ENCODE data around the gene PPIC. TPM values are rescaled to one million over a fixed set of nuclear protein-coding genes. Genes with fewer than 3 reads are reported as not detected.
A peak's percentile ranks its signal among the peaks of the same experiment; 100 is the strongest.

PPIC gene
- total RNA-seq, 1 experiment from 2014 or later: not detected

GRCh38 chr5:123035360-123035917, 1.1 kb downstream of the PPIC start:
- H3K27me3 ChIP-seq (ENCODE audit: low read length): no peaks in the 10 kb centered on the region
- H3K27ac ChIP-seq (ENCODE audit: low read length): no peak overlapping the region
- H4K20me1 ChIP-seq (ENCODE audit: insufficient read depth, low read depth, low read length): no peaks in the 10 kb centered on the region
- H3K36me3 ChIP-seq (ENCODE audit: insufficient read depth, low read length): no peaks in the 10 kb centered on the region
- H3K9ac ChIP-seq (ENCODE audit: low read length): no peak overlapping the region
- H3K4me3 ChIP-seq (ENCODE audit: low read length): no peak overlapping the region
- no peaks in the 10 kb centered on the region for H3K4me1 ChIP-seq (ENCODE audit: low read length)
- H3K4me2 ChIP-seq (ENCODE audit: low read depth, low read length, poor library complexity, severe bottlenecking): no peak overlapping the region
- H3K9me2 ChIP-seq (replicated peaks; ENCODE audit: insufficient read depth, low read length): no peaks in the 10 kb centered on the region
- no peaks in the 10 kb centered on the region for H3K9me3 ChIP-seq (ENCODE audit: low read length)
- DNase-seq: no peak
- H3K79me2 ChIP-seq (ENCODE audit: low read length): no peaks in the 10 kb centered on the region
- no peak overlapping the region for H2AFZ ChIP-seq (ENCODE audit: low read length)

GRCh38 chr5:123033157-123033671, 3.3 kb downstream of the PPIC start:
- Histone ChIP-seq H3K4me1 (ENCODE audit: low read length) (no peaks in the 10 kb centered on the region), H3K9me3 (ENCODE audit: low read length) (no peaks in the 10 kb centered on the region), H3K9me2 (replicated peaks; ENCODE audit: insufficient read depth, low read length) (no peaks in the 10 kb centered on the region), H3K27ac (ENCODE audit: low read length) (no peak overlapping the region), H3K36me3 (ENCODE audit: insufficient read depth, low read length) (no peaks in the 10 kb centered on the region), H3K4me3 (ENCODE audit: low read length) (no peak overlapping the region), H3K4me2 (ENCODE audit: low read depth, low read length, poor library complexity, severe bottlenecking) (no peak overlapping the region), H3K79me2 (ENCODE audit: low read length) (no peaks in the 10 kb centered on the region), H3K9ac (ENCODE audit: low read length) (no peak overlapping the region), H2AFZ (ENCODE audit: low read length) (no peak overlapping the region), H3K27me3 (ENCODE audit: low read length) (no peaks in the 10 kb centered on the region), H4K20me1 (ENCODE audit: insufficient read depth, low read depth, low read length) (no peaks in the 10 kb centered on the region)
- DNase-seq: no peak

GRCh38 chr5:123028222-123028621, 8.3 kb downstream of the PPIC start:
- Histone ChIP-seq H3K36me3 (ENCODE audit: insufficient read depth, low read length) (no peaks in the 10 kb centered on the region), H3K4me2 (ENCODE audit: low read depth, low read length, poor library complexity, severe bottlenecking) (no peak overlapping the region), H2AFZ (ENCODE audit: low read length) (no peak overlapping the region), H3K27ac (ENCODE audit: low read length) (no peak overlapping the region), H3K4me1 (ENCODE audit: low read length) (no peaks in the 10 kb centered on the region), H3K27me3 (ENCODE audit: low read length) (no peaks in the 10 kb centered on the region), H3K9me3 (ENCODE audit: low read length) (no peaks in the 10 kb centered on the region), H3K9ac (ENCODE audit: low read length) (no peak overlapping the region), H4K20me1 (ENCODE audit: insufficient read depth, low read depth, low read length) (no peaks in the 10 kb centered on the region), H3K4me3 (ENCODE audit: low read length) (no peak overlapping the region), H3K9me2 (replicated peaks; ENCODE audit: insufficient read depth, low read length) (no peaks in the 10 kb centered on the region), H3K79me2 (ENCODE audit: low read length) (no peaks in the 10 kb centered on the region)
- DNase-seq: no peak

- H3K4me1 ChIP-seq (ENCODE audit: low read length): no peaks in the 10 kb centered on the region
- no peaks in the 10 kb centered on the region for H4K20me1 ChIP-seq (ENCODE audit: insufficient read depth, low read depth, low read length)
- H3K36me3 ChIP-seq (ENCODE audit: insufficient read depth, low read length): no peaks in the 10 kb centered on the region
- no peak overlapping the region for H3K4me3 ChIP-seq (ENCODE audit: low read length)
- DNase-seq: no peak
- no peaks in the 10 kb centered on the region for H3K9me2 ChIP-seq (replicated peaks; ENCODE audit: insufficient read depth, low read length)
- no peaks in the 10 kb centered on the region for H3K79me2 ChIP-seq (ENCODE audit: low read length)
- H3K9me3 ChIP-seq (ENCODE audit: low read length): no peaks in the 10 kb centered on the region
- no peak overlapping the region for H3K27ac ChIP-seq (ENCODE audit: low read length)
- H3K4me2 ChIP-seq (ENCODE audit: low read depth, low read length, poor library complexity, severe bottlenecking): no peak overlapping the region
- no peak overlapping the region for H3K9ac ChIP-seq (ENCODE audit: low read length)
- no peak overlapping the region for H2AFZ ChIP-seq (ENCODE audit: low read length)
- H3K27me3 ChIP-seq (ENCODE audit: low read length): no peaks in the 10 kb centered on the region; the same call in 1 of the 2 replicates
Measured at GRCh38 chr5:123014689-123015088, 21.8 kb downstream of the PPIC start.

- H3K4me3 ChIP-seq (ENCODE audit: low read length): no peak overlapping the region
- no peaks in the 10 kb centered on the region; the same call in 1 of the 2 replicates for H3K27me3 ChIP-seq (ENCODE audit: low read length)
- H3K9me2 ChIP-seq (replicated peaks; ENCODE audit: insufficient read depth, low read length): no peaks in the 10 kb centered on the region
- no peaks in the 10 kb centered on the region for H4K20me1 ChIP-seq (ENCODE audit: insufficient read depth, low read depth, low read length)
- H3K9me3 ChIP-seq (ENCODE audit: low read length): no peaks in the 10 kb centered on the region
- no peaks in the 10 kb centered on the region for H3K36me3 ChIP-seq (ENCODE audit: insufficient read depth, low read length)
- peak; percentile 45 for DNase-seq
- H3K9ac ChIP-seq (ENCODE audit: low read length): no peak overlapping the region
- no peak overlapping the region for H2AFZ ChIP-seq (ENCODE audit: low read length)
- no peaks in the 10 kb centered on the region for H3K4me1 ChIP-seq (ENCODE audit: low read length)
- no peaks in the 10 kb centered on the region for H3K79me2 ChIP-seq (ENCODE audit: low read length)
- H3K4me2 ChIP-seq (ENCODE audit: low read depth, low read length, poor library complexity, severe bottlenecking): no peak overlapping the region
- no peak overlapping the region for H3K27ac ChIP-seq (ENCODE audit: low read length)
Measured at GRCh38 chr5:123012321-123012720, 24.2 kb downstream of the PPIC start.

- Histone ChIP-seq H3K4me3 (ENCODE audit: low read length) (no peak overlapping the region), H2AFZ (ENCODE audit: low read length) (no peak overlapping the region), H3K36me3 (ENCODE audit: insufficient read depth, low read length) (no peaks in the 10 kb centered on the region), H3K9me2 (replicated peaks; ENCODE audit: insufficient read depth, low read length) (no peaks in the 10 kb centered on the region), H3K79me2 (ENCODE audit: low read length) (no peaks in the 10 kb centered on the region), H3K4me2 (ENCODE audit: low read depth, low read length, poor library complexity, severe bottlenecking) (no peak overlapping the region), H3K27ac (ENCODE audit: low read length) (no peak overlapping the region), H3K4me1 (ENCODE audit: low read length) (no peaks in the 10 kb centered on the region), H3K27me3 (ENCODE audit: low read length) (no peaks in the 10 kb centered on the region), H3K9ac (ENCODE audit: low read length) (no peak overlapping the region), H4K20me1 (ENCODE audit: insufficient read depth, low read depth, low read length) (no peaks in the 10 kb centered on the region), H3K9me3 (ENCODE audit: low read length) (no peaks in the 10 kb centered on the region)
- no peak for DNase-seq
Measured at GRCh38 chr5:123007754-123008153, 28.8 kb downstream of the PPIC start.

- Histone ChIP-seq H3K27ac (ENCODE audit: low read length) (no peak overlapping the region), H4K20me1 (ENCODE audit: insufficient read depth, low read depth, low read length) (no peaks in the 10 kb centered on the region), H3K9me3 (ENCODE audit: low read length) (no peaks in the 10 kb centered on the region), H3K27me3 (ENCODE audit: low read length) (no peaks in the 10 kb centered on the region), H3K79me2 (ENCODE audit: low read length) (no peaks in the 10 kb centered on the region), H3K4me3 (ENCODE audit: low read length) (no peak overlapping the region), H3K9ac (ENCODE audit: low read length) (no peak overlapping the region), H3K36me3 (ENCODE audit: insufficient read depth, low read length) (no peaks in the 10 kb centered on the region), H2AFZ (ENCODE audit: low read length) (no peak overlapping the region), H3K4me2 (ENCODE audit: low read depth, low read length, poor library complexity, severe bottlenecking) (no peak overlapping the region), H3K9me2 (replicated peaks; ENCODE audit: insufficient read depth, low read length) (no peaks in the 10 kb centered on the region), H3K4me1 (ENCODE audit: low read length) (no peaks in the 10 kb centered on the region)
- DNase-seq: no peak
Measured at GRCh38 chr5:123007182-123007581, 29.3 kb downstream of the PPIC start.

- Histone ChIP-seq H3K9me3 (ENCODE audit: low read length) (no peaks in the 10 kb centered on the region), H3K79me2 (ENCODE audit: low read length) (no peaks in the 10 kb centered on the region), H3K4me1 (ENCODE audit: low read length) (no peaks in the 10 kb centered on the region), H3K27ac (ENCODE audit: low read length) (no peak overlapping the region), H3K36me3 (ENCODE audit: insufficient read depth, low read length) (no peaks in the 10 kb centered on the region), H4K20me1 (ENCODE audit: insufficient read depth, low read depth, low read length) (no peaks in the 10 kb centered on the region), H3K4me3 (ENCODE audit: low read length) (no peak overlapping the region), H3K4me2 (ENCODE audit: low read depth, low read length, poor library complexity, severe bottlenecking) (no peak overlapping the region), H3K9ac (ENCODE audit: low read length) (no peak overlapping the region), H3K27me3 (ENCODE audit: low read length) (no peaks in the 10 kb centered on the region), H3K9me2 (replicated peaks; ENCODE audit: insufficient read depth, low read length) (no peaks in the 10 kb centered on the region), H2AFZ (ENCODE audit: low read length) (no peak overlapping the region)
- DNase-seq: no peak
Measured at GRCh38 chr5:123001808-123002207, 34.7 kb downstream of the PPIC start.
